ENCODE data around the gene ODAD2. TPM values are rescaled to one million over a fixed set of nuclear protein-coding genes. Genes with fewer than 3 reads are reported as not detected.
"Not testable (repeated sequence)": the region's sequence is repeated elsewhere in the genome, so short reads cannot be mapped to it uniquely, and the experiment has no call there.

ODAD2 gene, protein sequence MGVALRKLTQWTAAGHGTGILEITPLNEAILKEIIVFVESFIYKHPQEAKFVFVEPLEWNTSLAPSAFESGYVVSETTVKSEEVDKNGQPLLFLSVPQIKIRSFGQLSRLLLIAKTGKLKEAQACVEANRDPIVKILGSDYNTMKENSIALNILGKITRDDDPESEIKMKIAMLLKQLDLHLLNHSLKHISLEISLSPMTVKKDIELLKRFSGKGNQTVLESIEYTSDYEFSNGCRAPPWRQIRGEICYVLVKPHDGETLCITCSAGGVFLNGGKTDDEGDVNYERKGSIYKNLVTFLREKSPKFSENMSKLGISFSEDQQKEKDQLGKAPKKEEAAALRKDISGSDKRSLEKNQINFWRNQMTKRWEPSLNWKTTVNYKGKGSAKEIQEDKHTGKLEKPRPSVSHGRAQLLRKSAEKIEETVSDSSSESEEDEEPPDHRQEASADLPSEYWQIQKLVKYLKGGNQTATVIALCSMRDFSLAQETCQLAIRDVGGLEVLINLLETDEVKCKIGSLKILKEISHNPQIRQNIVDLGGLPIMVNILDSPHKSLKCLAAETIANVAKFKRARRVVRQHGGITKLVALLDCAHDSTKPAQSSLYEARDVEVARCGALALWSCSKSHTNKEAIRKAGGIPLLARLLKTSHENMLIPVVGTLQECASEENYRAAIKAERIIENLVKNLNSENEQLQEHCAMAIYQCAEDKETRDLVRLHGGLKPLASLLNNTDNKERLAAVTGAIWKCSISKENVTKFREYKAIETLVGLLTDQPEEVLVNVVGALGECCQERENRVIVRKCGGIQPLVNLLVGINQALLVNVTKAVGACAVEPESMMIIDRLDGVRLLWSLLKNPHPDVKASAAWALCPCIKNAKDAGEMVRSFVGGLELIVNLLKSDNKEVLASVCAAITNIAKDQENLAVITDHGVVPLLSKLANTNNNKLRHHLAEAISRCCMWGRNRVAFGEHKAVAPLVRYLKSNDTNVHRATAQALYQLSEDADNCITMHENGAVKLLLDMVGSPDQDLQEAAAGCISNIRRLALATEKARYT
- total RNA-seq, result 0.80 TPM

GRCh38 chr10:27998954-27999275, at the start of gene ODAD2:
Gene ODAD2 (minus strand): TSS chr10:27999079. CDS start chr10:27995142, 3,937 bp downstream.
- DNase-seq (ENCODE audit: low spot score), result no peak
- intact Hi-C loops (cut with DNase I), result no loop called here
- no peak for ATAC-seq

GRCh38 chr10:28047061-28047460, 48.2 kb upstream of the ODAD2 start:
- ATAC-seq (no peak), DNase-seq (ENCODE audit: low spot score) (no peak)
- intact Hi-C loops (cut with DNase I), result no loop called here

DNA sequence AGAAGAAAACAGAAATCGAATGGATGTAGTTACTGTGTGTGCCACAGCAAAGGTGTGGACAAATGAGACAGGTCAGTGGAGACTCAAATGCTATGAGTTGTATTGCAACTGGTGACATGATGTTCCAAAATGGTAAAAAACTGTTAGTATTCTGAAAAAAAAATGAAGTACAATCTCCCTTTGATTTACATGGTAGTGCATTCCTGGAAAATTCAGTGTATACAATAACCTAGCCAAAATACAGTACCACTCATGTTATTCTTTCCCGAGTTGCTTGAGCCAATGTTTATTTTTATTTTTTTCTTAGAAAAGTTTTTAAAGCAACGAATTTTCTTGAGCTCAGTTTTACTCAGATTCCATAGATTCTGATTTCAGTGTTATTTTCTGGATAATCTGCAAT, 47.7 kb upstream of the ODAD2 start:
- DNase-seq (ENCODE audit: low spot score) (no peak), ATAC-seq (no peak)
- intact Hi-C loops (cut with DNase I), result no loop called here

DNA sequence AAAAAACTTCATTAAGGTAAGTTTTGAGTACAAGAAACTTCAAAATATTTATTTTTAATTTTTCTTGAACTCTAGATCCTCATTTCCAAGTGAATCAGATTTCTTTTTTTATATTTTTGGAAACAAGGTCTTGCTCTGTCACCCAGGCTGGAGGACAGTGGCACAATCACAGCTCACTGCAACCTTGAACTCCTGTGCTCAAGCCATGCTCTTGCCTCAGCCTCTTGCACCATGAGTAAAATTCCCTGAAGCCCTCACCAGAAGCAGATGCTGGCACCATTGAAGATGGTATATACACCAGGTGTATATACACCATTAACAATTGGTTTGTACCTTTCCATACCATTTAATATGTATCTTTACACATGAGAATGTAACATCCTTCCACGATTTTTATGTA, 45.1 kb upstream of the ODAD2 start:
- ATAC-seq (no peak), DNase-seq (ENCODE audit: low spot score) (no peak)
- intact Hi-C loops (cut with DNase I), result no loop called here

DNA sequence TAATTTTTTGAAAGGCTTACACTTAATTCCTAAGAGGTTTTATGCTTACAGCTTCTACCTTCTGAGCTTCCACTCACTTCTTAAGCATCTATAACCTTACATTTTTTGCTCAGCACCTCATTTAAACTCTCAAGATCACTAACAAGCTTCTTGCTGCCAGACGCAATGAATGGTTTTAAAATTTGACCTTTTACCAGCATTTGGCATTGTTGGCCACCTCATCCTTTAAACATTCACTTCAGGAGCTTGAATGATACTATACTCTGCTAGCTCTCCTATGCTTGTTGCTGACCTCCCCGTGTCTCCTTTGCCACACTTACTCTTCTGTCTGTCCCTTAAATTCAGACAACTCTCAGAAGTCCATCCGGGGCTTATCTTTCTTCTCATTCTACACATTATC, 37.7 kb upstream of the ODAD2 start:
- ATAC-seq (no peak), DNase-seq (ENCODE audit: low spot score) (no peak)
- intact Hi-C loops (cut with DNase I), result no loop called here

DNA sequence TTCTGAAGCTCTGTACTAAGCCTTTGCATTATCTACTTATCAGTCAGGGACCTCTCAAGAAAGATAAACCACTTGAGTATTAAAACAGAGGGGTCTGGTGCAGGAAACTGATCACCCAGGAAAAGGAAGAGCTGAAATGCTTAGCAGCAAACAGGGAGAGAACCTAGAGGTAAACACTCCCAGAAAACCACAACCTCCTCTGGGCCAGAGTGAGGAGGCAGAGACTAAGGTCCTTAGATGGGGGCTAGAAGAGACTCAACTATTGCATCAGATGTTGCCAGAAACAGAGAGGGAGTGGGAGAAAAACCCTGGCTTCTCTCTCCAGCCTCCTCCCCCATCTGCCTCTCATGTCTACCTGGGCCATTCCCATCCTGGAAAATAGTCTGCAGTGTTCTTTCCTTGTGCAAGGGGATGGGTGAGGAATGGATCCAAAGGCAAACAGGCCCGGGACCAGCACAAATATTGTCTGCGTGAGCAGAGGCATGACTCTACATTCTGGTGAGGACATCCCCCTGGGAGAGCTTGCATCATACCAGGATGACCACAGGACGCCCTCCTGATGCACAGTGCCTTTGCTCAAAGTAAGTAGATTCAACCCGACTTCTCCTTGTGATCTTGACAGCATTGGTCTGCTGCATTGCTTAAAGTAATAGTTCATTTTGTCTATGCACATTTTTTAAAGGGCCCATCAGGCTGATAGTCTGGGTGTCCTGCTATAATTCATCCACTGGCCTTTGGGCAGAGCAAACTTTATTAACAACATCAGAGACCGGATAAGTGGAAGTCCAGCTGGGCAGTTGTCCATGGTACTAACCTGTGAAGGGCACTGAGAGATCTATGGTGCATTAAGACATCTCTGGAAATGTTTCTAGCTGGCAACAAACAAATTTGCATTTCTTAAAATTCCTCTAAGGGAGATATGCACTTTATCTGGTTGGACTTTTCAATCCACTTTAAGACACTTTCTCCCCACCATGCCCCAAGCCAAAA, 22.4 kb upstream of the ODAD2 start:
- DNase-seq (ENCODE audit: low spot score) (no peak), ATAC-seq (no peak)
- intact Hi-C loops (cut with DNase I), result no loop called here

DNA sequence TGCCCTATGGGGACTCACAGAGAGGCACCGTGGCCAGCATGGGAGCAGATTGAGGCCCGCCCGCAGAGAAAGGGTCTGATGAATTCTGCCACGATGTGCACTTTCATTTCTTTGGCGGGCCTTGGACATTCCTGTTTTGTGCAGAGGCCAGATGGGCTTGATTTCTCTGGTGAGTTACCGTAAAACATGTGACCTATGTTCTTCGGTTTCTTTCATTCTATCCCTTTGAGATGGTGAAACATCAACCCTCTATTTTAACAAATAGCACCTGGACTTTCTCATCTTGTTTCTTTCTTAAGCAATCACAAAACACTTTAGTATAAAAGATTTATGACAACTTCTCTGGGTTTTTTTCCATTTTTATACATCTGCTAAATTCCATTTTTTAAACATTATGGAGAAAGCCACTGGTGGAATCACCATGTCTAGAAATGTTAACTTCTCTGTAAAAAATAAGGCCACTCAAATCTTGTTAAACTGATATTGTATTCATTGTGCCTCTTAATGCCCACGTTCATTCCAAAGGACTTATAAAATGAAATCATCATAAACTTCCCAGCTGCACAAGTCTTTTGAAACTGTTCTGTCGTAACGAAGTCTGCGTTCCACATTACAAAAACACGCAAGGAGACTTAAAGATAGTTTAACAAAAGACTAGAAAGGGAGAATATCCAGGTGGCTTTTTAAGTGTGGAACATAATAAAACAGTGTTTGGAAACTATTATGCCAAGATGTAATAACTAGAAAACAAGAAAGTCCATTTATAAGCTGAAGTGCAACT, 21.4 kb upstream of the ODAD2 start:
- intact Hi-C loops (cut with DNase I), result no loop called here
- ATAC-seq (no peak), DNase-seq (ENCODE audit: low spot score) (no peak)

DNA sequence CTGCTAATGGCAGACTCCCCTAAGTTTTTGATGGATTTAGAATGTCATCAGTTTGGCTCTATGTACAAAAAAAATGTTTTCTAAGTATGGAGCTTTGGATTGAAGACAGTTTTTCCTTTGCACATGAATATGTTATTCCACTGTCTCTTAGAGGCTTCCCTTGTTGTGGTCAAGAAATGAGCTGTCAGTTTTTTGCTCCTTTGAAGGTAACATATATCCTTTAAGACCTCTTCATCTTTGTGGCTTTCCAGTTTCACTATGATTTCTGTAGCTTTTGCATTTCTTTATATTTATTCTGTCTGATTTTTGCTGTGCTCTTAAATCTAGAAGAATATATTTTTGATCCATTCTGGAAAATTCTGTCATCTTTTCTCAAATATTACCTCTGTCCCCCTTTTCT, 15.8 kb upstream of the ODAD2 start:
- no peak for ATAC-seq
- intact Hi-C loops (cut with DNase I), result no loop called here
- no peak for DNase-seq (ENCODE audit: low spot score)

DNA sequence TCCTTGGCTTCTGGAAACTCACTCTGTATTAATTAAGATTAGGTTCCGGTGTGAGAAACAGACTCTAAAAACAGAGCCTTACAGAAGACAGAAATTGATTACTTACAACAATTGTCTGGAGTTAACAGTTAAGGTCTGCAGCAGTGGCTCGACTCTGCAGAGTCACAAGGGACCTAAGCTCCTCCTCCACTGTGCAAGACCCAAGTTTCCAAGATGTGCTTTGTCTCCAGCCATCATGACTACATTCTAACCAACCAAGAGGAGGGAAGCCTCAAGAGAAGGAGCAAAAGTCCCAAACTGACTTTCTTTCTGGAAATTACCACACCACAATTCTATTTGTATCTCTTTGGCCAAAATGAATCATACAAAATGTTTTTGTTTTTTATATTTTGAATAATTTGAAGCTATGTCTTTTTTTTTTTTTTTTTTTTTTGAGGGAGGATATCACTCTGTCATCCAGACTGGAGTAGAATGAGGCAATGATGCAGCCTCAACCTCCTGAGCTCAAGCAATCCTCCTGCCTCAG, 14.2 kb upstream of the ODAD2 start:
- DNase-seq (ENCODE audit: low spot score), result no peak
- intact Hi-C loops (cut with DNase I), result no loop called here
- ATAC-seq, result no peak

DNA sequence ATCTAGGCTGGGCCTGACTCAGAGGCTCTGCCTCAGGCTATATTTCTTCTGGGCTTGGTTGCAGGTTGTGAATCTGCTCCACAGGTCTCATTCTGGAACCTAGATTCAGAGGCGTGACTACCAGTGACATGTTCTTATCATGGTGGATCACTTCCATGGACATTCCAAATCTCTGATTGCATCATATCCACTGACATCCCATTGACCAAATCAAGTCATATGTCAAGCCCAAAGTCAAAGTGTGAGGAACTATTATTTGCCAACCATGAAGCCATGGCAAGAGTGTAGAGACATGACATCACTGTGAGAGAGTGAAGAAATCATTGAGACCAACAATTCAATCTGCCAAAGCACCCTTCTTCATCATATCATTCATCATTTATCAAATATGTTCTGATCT, 11.9 kb upstream of the ODAD2 start:
- ATAC-seq (no peak), DNase-seq (ENCODE audit: low spot score) (no peak)
- intact Hi-C loops (cut with DNase I), result no loop called here

- ATAC-seq (no peak), DNase-seq (ENCODE audit: low spot score) (no peak)
- intact Hi-C loops (cut with DNase I), result no loop called here
These were observed 9.2 kb upstream of the ODAD2 start for GRCh38 chr10:28008054-28008453.

GRCh38 chr10:28001353-28001752, 2.5 kb upstream of the ODAD2 start:
- no peak for ATAC-seq
- no peak for DNase-seq (ENCODE audit: low spot score)
- intact Hi-C loops (cut with DNase I), result no loop called here

- intact Hi-C loops (cut with DNase I), result no loop called here
- peak; percentile 60 for ATAC-seq
These were observed 513 bp downstream of the ODAD2 start for GRCh38 chr10:27998178-27998953.

DNA sequence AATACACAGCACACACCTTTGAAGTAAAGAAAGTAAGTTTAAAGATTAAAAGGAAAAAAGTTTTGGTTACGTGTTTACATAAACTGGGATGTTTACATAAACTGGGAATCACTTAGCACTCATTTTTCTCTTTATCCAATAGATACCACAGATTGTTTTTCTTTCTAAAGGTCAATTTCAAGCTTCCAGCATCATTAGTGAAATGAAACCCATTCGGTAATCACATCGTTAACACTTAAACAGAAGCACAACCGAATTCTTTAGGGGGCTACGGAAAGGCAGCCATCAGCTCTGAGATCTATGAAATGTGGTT, 1.1 kb downstream of the ODAD2 start:
- intact Hi-C loops (cut with DNase I), result no loop called here
- no peak for ATAC-seq
- DNase-seq (ENCODE audit: low spot score), result no peak

More at GRCh38 chr10:27998178-27998953, 513 bp downstream of the ODAD2 start:
- no peak for DNase-seq (ENCODE audit: low spot score)

DNA sequence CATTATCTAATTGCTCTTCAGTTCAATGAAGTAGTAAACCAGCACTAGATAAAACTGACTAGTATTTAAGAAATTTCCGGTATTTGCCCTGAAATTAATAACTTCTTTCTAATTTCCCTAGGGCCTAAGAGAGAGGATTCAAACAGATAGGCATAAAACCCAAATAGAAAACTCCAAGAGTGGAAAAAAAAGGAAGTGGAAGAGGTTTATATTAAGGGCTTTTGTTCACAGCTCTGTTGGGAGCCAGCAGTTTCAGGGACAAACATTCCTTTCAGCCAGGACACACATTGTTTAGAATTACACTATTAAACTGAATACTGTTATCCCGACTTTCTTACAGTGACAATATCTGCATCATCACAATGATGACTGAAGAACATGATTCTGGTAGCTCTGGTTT, 3.6 kb downstream of the ODAD2 start:
- DNase-seq (ENCODE audit: low spot score) (no peak), ATAC-seq (no peak)
- intact Hi-C loops (cut with DNase I), result no loop called here

DNA sequence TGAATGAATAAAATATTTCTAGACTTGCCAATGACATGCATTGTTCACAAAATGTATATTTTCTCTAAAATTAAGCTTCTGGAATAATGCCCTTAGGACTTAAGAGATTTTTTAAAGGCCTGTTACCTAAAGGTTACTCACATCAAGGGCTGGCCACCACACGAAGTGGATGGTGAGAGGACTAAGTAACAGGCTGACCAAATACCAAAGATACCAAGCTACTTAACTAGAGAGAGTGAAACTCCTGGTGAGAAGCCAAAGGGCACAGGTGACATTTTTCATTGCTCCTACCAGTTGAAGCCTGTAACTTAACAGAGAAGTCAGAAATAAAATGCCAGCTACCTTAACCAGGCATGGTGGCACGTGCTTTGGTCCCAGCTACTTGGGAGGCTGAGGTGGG, 9.5 kb downstream of the ODAD2 start:
- intact Hi-C loops (cut with DNase I); DNase-seq (ENCODE audit: low spot score); ATAC-seq: not testable (repeated sequence)

DNA sequence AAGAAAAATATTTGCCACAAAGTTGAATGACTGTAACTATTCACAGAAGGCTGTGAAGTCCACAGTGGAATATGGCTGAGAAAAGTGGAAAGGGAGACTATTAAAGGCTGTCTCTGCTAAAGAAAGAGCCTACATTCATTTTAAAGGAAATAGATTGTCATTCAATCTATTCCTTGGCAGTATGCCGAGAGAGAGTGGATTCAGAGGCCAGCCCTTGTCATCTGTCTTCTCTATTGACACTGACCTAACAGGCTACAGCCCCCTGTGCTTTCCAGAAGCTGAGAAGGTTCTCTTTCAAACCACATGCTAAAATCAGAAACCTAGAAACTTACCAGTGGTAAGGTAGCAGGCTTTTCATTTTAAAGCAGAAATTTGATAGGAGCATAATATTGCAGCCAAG, 12.1 kb downstream of the ODAD2 start:
- ATAC-seq, result no peak
- DNase-seq (ENCODE audit: low spot score), result no peak
- intact Hi-C loops (cut with DNase I), result no loop called here
